ENCODE results near the gene ACSM2A.
"Not testable (repeated sequence)": the region's sequence is repeated elsewhere in the genome, so short reads cannot be mapped to it uniquely, and the experiment has no call there.

DNA sequence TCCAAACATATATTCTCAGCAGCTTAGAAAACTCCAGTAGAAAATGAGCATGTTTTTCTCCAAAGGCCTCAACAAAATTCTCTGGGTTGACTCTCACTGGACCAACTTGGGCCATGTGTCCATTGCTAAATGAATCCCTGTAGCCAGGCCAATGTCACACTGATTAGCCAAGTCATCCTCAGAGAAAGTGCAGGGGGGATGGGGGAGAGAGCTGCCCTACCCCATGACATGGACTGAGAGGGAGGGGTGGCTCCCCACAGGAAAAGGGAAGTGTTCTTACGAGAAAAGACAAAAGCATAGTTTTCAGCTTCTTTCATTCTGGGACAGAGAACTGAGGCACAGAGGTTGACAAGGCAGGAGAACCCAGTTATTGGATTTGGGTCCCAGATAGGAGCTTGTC lies 32.7 kb downstream of the ACSM2A start:
- not testable (repeated sequence) for TF ChIP-seq CTCF (IDR thresholded peaks at IDR 0.05; ENCODE audit: low read depth, low read length, missing input control); RAD21 (IDR thresholded peaks at IDR 0.05); JUND (IDR thresholded peaks at IDR 0.05); FOXA1 (IDR thresholded peaks at IDR 0.05); MAX (IDR thresholded peaks at IDR 0.05); ATF3 (IDR thresholded peaks at IDR 0.05)
- TF ChIP-seq, protein P1, sequence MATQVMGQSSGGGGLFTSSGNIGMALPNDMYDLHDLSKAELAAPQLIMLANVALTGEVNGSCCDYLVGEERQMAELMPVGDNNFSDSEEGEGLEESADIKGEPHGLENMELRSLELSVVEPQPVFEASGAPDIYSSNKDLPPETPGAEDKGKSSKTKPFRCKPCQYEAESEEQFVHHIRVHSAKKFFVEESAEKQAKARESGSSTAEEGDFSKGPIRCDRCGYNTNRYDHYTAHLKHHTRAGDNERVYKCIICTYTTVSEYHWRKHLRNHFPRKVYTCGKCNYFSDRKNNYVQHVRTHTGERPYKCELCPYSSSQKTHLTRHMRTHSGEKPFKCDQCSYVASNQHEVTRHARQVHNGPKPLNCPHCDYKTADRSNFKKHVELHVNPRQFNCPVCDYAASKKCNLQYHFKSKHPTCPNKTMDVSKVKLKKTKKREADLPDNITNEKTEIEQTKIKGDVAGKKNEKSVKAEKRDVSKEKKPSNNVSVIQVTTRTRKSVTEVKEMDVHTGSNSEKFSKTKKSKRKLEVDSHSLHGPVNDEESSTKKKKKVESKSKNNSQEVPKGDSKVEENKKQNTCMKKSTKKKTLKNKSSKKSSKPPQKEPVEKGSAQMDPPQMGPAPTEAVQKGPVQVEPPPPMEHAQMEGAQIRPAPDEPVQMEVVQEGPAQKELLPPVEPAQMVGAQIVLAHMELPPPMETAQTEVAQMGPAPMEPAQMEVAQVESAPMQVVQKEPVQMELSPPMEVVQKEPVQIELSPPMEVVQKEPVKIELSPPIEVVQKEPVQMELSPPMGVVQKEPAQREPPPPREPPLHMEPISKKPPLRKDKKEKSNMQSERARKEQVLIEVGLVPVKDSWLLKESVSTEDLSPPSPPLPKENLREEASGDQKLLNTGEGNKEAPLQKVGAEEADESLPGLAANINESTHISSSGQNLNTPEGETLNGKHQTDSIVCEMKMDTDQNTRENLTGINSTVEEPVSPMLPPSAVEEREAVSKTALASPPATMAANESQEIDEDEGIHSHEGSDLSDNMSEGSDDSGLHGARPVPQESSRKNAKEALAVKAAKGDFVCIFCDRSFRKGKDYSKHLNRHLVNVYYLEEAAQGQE (IDR thresholded peaks at IDR 0.05) = not testable (repeated sequence)
- TF ChIP-seq, protein P2, sequence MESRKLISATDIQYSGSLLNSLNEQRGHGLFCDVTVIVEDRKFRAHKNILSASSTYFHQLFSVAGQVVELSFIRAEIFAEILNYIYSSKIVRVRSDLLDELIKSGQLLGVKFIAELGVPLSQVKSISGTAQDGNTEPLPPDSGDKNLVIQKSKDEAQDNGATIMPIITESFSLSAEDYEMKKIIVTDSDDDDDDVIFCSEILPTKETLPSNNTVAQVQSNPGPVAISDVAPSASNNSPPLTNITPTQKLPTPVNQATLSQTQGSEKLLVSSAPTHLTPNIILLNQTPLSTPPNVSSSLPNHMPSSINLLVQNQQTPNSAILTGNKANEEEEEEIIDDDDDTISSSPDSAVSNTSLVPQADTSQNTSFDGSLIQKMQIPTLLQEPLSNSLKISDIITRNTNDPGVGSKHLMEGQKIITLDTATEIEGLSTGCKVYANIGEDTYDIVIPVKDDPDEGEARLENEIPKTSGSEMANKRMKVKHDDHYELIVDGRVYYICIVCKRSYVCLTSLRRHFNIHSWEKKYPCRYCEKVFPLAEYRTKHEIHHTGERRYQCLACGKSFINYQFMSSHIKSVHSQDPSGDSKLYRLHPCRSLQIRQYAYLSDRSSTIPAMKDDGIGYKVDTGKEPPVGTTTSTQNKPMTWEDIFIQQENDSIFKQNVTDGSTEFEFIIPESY (IDR thresholded peaks at IDR 0.05) = not testable (repeated sequence)

Data from liver (tissue), 3 donors.